ENCODE results near the gene TMEM115. TPM values are rescaled to one million over a fixed set of nuclear protein-coding genes. Genes with fewer than 3 reads are reported as not detected.

TMEM115 gene
- total RNA-seq, 4 donors from 2014 or later: 24.2 to 41.6 (median 30.6) TPM

GRCh38 chr3:50350213-50350526 lies 9.2 kb downstream of the TMEM115 start:
- intact Hi-C loops (cut with DNase I): no loop called here
- 3 to 5% methylated on average over 4 to 5 of the region's 7 CpGs for WGBS, 2 donors

GRCh38 chr3:50347187-50347813 lies 12.0 kb downstream of the TMEM115 start:
- peak overlapping the region in 2 of 4 donors; percentile 12 to 33 for H3K27ac ChIP-seq
- H3K27me3 ChIP-seq: no peaks in the 10 kb centered on the region
- no peak for DNase-seq
- no peak overlapping the region for H3K4me3 ChIP-seq
- H3K36me3 ChIP-seq: peaks cover 0 to 25% (median 0%) of the 10 kb centered on the region in 3 donors
- TF ChIP-seq POLR2A (IDR thresholded peaks at IDR 0.05) (no peak), CTCF (IDR thresholded peaks at IDR 0.05) (peak in 5 of 6 experiments; percentile 22 to 62 (median 48))
- WGBS, 2 donors: 22 to 29% methylated on average over 12 to 13 of the region's 14 CpGs
- intact Hi-C loops (cut with DNase I): no loop called here
- H3K9me3 ChIP-seq: no peaks in the 10 kb centered on the region
- H3K4me1 ChIP-seq: peaks cover 26 to 78% (median 34%) of the 10 kb centered on the region in 3 donors

More at GRCh38 chr3:50350213-50350526, 9.2 kb downstream of the TMEM115 start:
- no peak for DNase-seq
- H3K9me3 ChIP-seq: no peaks in the 10 kb centered on the region
- no peak for TF ChIP-seq POLR2A (IDR thresholded peaks at IDR 0.05)
- no peak for TF ChIP-seq CTCF (IDR thresholded peaks at IDR 0.05)
- H3K4me1 ChIP-seq: peaks cover 25 to 92% (median 32%) of the 10 kb centered on the region in 3 donors
- peak overlapping the region; percentile 87 to 99 (median 95) for H3K27ac ChIP-seq
- H3K27me3 ChIP-seq: no peaks in the 10 kb centered on the region
- H3K4me3 ChIP-seq: peak overlapping the region; percentile 64 to 97 (median 79)
- peaks cover 17 to 48% (median 22%) of the 10 kb centered on the region in 3 donors for H3K36me3 ChIP-seq

- Histone ChIP-seq H3K9me3 (no peaks in the 10 kb centered on the region), H3K27ac (peak within 1 kb of the TSS in 3 of 4 donors; percentile 48 to 63 (median 55)), H3K4me1 (peaks cover 26 to 81% (median 32%) of the 10 kb centered on the region in 3 donors), H3K4me3 (peak within 1 kb of the TSS; percentile 18 to 60 (median 36)), H3K27me3 (no peaks in the 10 kb centered on the region), H3K36me3 (peaks cover 0 to 21% (median 0%) of the 10 kb centered on the region in 3 donors)
- no peak for TF ChIP-seq CTCF (IDR thresholded peaks at IDR 0.05)
- no peak for DNase-seq
- WGBS, 2 donors: 20 to 26% methylated on average over 12 to 16 of the region's 45 CpGs
- intact Hi-C loops (cut with DNase I): no loop called here
Observed at GRCh38 chr3:50345586-50346234, 13.6 kb downstream of the TMEM115 start, which contains the start of gene ZMYND10. ZMYND10 (minus strand) TSS chr3:50345732; CDS start chr3:50345579, 153 bp downstream.

- peak overlapping the region in 3 of 4 donors; percentile 30 to 60 (median 43) for H3K4me3 ChIP-seq
- H3K27me3 ChIP-seq: no peaks in the 10 kb centered on the region
- WGBS, 2 donors: 61 to 75% methylated on average over 4 to 6 of the region's 8 CpGs
- H3K27ac ChIP-seq: no peak overlapping the region
- H3K4me1 ChIP-seq: peaks cover 32 to 82% (median 33%) of the 10 kb centered on the region in 3 donors
- TF ChIP-seq CTCF (IDR thresholded peaks at IDR 0.05) (no peak), POLR2A (IDR thresholded peaks at IDR 0.05) (no peak)
- intact Hi-C loops (cut with DNase I): no loop called here
- no peak for DNase-seq
- H3K36me3 ChIP-seq: peaks cover 0 to 21% (median 0%) of the 10 kb centered on the region in 3 donors
- H3K9me3 ChIP-seq: no peaks in the 10 kb centered on the region
Observed at GRCh38 chr3:50345008-50345407, 14.3 kb downstream of the TMEM115 start.
